Superior temporal gyrus (tissue), 1 donor: ENCODE results near the gene ARRDC4.
"Not testable (repeated sequence)": the region's sequence is repeated elsewhere in the genome, so short reads cannot be mapped to it uniquely, and the experiment has no call there.

Source experiments
- DNase-seq: peaks from one replicate; pipeline ENCODE4 v3.0.0-alpha.2; 2016; ENCODE audit errors: extremely low spot score

ARRDC4 gene

GRCh38 chr15:97966924-97967620 lies 6.6 kb downstream of the ARRDC4 start:
- no peak for DNase-seq

- DNase-seq, result no peak
Observed at GRCh38 chr15:97967881-97968280, 7.4 kb downstream of the ARRDC4 start.

GRCh38 chr15:97968380-97968779 lies 7.9 kb downstream of the ARRDC4 start:
- DNase-seq, result no peak

GRCh38 chr15:97972366-97972765 lies 11.9 kb downstream of the ARRDC4 start:
- no peak for DNase-seq

GRCh38 chr15:97976129-97976528 lies 15.6 kb downstream of the ARRDC4 start:
- no peak for DNase-seq

GRCh38 chr15:97976766-97977503 lies 16.4 kb downstream of the ARRDC4 start:
- no peak for DNase-seq

GRCh38 chr15:97977734-97978133 lies 17.2 kb downstream of the ARRDC4 start:
- DNase-seq, result no peak

GRCh38 chr15:97978401-97979139 lies 18.1 kb downstream of the ARRDC4 start:
- DNase-seq, result no peak

GRCh38 chr15:97979140-97979520 lies 18.6 kb downstream of the ARRDC4 start:
- DNase-seq, result no peak

- no peak for DNase-seq
Observed at GRCh38 chr15:97981058-97981457, 20.6 kb downstream of the ARRDC4 start.

GRCh38 chr15:97981758-97982157 lies 21.3 kb downstream of the ARRDC4 start:
- DNase-seq, result no peak

- no peak for DNase-seq
Observed at GRCh38 chr15:97984157-97984556, 23.7 kb downstream of the ARRDC4 start.

GRCh38 chr15:97985979-97986378 lies 25.5 kb downstream of the ARRDC4 start:
- not testable (repeated sequence) for DNase-seq

GRCh38 chr15:97986781-97987180 lies 26.3 kb downstream of the ARRDC4 start:
- no peak for DNase-seq

GRCh38 chr15:97989299-97989698 lies 28.8 kb downstream of the ARRDC4 start:
- no peak for DNase-seq

- no peak for DNase-seq
Observed at GRCh38 chr15:97991972-97992541, 31.6 kb downstream of the ARRDC4 start.

GRCh38 chr15:97992823-97993222 lies 32.3 kb downstream of the ARRDC4 start:
- DNase-seq, result no peak

- DNase-seq, result no peak
Observed at GRCh38 chr15:97993310-97993738, 32.8 kb downstream of the ARRDC4 start.

GRCh38 chr15:97994236-97994635 lies 33.7 kb downstream of the ARRDC4 start:
- no peak for DNase-seq

- no peak for DNase-seq
Observed at GRCh38 chr15:97995192-97995591, 34.7 kb downstream of the ARRDC4 start.

GRCh38 chr15:97995881-97996603 lies 35.5 kb downstream of the ARRDC4 start:
- DNase-seq, result no peak
